ENCODE data around the gene POLDIP2. TPM values are rescaled to one million over a fixed set of nuclear protein-coding genes. Genes with fewer than 3 reads are reported as not detected.

The POLDIP2 gene
- total RNA-seq, 2 experiments from 2014 or later, result 22.1 to 23.9 TPM

DNA sequence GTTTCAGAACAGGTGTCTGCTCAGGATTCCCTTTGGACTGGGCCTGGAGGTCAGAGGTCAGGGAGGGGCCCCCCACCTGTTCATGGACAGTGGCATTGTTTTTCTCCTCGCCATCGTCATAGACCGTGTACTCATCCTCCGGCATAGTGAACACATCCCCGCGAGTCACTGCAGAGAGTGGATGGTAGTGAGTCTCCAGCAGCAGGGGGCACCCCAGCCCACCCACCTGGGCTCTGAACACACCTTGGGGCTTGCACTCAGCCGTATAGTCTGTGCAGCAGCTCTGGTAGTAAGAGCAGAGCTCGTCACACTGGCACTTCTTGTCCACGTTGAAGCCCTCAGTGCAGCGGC lies 12.3 kb upstream of the POLDIP2 start:
- H3K9me3 Mint-ChIP-seq, result no peaks in the 10 kb centered on the region
- peaks cover 26% of the 10 kb centered on the region for H3K4me1 Mint-ChIP-seq (ENCODE audit: low read depth)
- intact Hi-C loops (cut with DNase I, micrococcal nuclease), result no loop called here
- ChIA-PET CTCF (no interaction called here), POLR2A (interaction anchor here (2.0 to 6.1 kb wide), 3 partner anchors 13 to 34 kb away, joined by 6 to 34 read pairs (median 31); partner anchors contain the start of genes IFT20, POLDIP2 and TNFAIP1)
- H3K27me3 Mint-ChIP-seq, result no peaks in the 10 kb centered on the region
- peak overlapping the region; percentile 62 for H3K27ac Mint-ChIP-seq
- ATAC-seq (ENCODE audit: poor library complexity) (no peak), DNase-seq (peak in 2 of 14 experiments; percentile 34 to 48)
- no peaks in the 10 kb centered on the region for H3K9me3 ChIP-seq (ENCODE audit: control insufficient read depth in 1 of 2, insufficient read depth in 1 of 2, low read length in 2 of 2)
- TF ChIP-seq, protein P1, sequence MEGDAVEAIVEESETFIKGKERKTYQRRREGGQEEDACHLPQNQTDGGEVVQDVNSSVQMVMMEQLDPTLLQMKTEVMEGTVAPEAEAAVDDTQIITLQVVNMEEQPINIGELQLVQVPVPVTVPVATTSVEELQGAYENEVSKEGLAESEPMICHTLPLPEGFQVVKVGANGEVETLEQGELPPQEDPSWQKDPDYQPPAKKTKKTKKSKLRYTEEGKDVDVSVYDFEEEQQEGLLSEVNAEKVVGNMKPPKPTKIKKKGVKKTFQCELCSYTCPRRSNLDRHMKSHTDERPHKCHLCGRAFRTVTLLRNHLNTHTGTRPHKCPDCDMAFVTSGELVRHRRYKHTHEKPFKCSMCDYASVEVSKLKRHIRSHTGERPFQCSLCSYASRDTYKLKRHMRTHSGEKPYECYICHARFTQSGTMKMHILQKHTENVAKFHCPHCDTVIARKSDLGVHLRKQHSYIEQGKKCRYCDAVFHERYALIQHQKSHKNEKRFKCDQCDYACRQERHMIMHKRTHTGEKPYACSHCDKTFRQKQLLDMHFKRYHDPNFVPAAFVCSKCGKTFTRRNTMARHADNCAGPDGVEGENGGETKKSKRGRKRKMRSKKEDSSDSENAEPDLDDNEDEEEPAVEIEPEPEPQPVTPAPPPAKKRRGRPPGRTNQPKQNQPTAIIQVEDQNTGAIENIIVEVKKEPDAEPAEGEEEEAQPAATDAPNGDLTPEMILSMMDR (IDR thresholded peaks at IDR 0.05), result no peak
- peak overlapping the region; percentile 98 for H3K4me3 Mint-ChIP-seq
- H3K36me3 Mint-ChIP-seq (ENCODE audit: low read depth), result peaks cover 8% of the 10 kb centered on the region
- H3K36me3 ChIP-seq (ENCODE audit: insufficient read depth, low read length), result peaks cover 4% of the 10 kb centered on the region
- H3K27me3 ChIP-seq (ENCODE audit: control insufficient read depth in 1 of 2, insufficient read depth in 2 of 2, low read length in 2 of 2), result no peaks in the 10 kb centered on the region
- H3K27ac ChIP-seq (ENCODE audit: low read depth in 1 of 2, low read length in 2 of 2), result no peak overlapping the region
- H3K4me3 ChIP-seq (ENCODE audit: low read length), result no peak overlapping the region
- peaks cover 22% of the 10 kb centered on the region for H3K4me1 ChIP-seq (ENCODE audit: insufficient read depth, low read length)

DNA sequence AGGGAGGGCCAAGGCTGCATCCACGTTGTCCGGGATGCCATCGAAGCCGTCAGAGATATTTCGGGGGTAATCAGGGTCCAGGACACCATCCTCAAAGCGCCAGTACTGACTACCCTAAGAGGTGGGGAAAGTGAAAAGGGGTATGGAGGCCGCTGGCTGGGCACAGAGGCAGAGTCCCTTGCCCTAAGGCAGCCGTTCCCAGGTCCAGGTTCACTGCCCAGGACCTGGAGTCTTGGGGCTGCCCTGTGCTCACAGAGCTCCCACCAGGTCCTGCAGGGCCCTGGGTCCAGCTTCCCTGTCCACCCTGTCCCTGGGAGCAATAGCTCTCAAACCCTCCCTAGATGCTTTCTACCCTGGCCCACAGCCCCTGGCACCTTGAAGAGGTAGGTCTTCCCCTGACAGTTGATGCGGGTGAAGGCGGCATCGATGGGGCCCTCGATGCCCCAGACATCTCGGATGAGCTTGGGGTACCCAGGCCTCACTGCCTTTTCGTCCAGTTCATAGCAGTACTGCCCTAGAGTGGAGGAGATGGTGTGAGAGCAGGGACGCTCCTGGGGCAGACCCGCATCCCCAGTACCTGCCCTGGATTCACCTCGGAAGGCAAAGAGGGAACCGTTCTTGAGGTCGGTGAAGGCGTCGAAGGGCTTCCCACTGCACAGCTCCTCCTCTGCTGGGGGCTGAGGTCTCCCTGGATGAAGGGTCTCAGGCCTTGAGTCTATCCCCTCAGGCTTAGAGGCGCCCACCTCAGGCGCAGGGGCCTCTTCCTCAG lies 11.8 kb upstream of the POLDIP2 start:
- ChIA-PET CTCF (interaction anchor here (1.9 kb wide), 1 partner anchor 48 kb away, joined by 7 read pairs; no protein-coding TSS in a partner anchor), POLR2A (interaction anchor here (2.0 to 6.1 kb wide), 3 partner anchors 12 to 33 kb away, joined by 6 to 34 read pairs (median 31); partner anchors contain the start of genes IFT20, POLDIP2 and TNFAIP1)
- Mint-ChIP-seq H3K4me1 (ENCODE audit: low read depth) (peaks cover 26% of the 10 kb centered on the region), H3K9me3 (no peaks in the 10 kb centered on the region), H3K27ac (peak overlapping the region; percentile 39), H3K4me3 (peak overlapping the region; percentile 30), H3K36me3 (ENCODE audit: low read depth) (peaks cover 10% of the 10 kb centered on the region), H3K27me3 (no peaks in the 10 kb centered on the region)
- no peaks in the 10 kb centered on the region for H3K9me3 ChIP-seq (ENCODE audit: control insufficient read depth in 1 of 2, insufficient read depth in 1 of 2, low read length in 2 of 2)
- H3K27ac ChIP-seq (ENCODE audit: low read depth in 1 of 2, low read length in 2 of 2), result no peak overlapping the region
- no peaks in the 10 kb centered on the region for H3K27me3 ChIP-seq (ENCODE audit: control insufficient read depth in 1 of 2, insufficient read depth in 2 of 2, low read length in 2 of 2)
- intact Hi-C loops (cut with DNase I, micrococcal nuclease), result no loop called here
- ATAC-seq (ENCODE audit: poor library complexity) (no peak), DNase-seq (no peak)
- TF ChIP-seq, protein P1 (IDR thresholded peaks at IDR 0.05), result no peak
- H3K4me3 ChIP-seq (ENCODE audit: low read length), result no peak overlapping the region
- H3K4me1 ChIP-seq (ENCODE audit: insufficient read depth, low read length), result peaks cover 22% of the 10 kb centered on the region
- H3K36me3 ChIP-seq (ENCODE audit: insufficient read depth, low read length), result peaks cover 10% of the 10 kb centered on the region

DNA sequence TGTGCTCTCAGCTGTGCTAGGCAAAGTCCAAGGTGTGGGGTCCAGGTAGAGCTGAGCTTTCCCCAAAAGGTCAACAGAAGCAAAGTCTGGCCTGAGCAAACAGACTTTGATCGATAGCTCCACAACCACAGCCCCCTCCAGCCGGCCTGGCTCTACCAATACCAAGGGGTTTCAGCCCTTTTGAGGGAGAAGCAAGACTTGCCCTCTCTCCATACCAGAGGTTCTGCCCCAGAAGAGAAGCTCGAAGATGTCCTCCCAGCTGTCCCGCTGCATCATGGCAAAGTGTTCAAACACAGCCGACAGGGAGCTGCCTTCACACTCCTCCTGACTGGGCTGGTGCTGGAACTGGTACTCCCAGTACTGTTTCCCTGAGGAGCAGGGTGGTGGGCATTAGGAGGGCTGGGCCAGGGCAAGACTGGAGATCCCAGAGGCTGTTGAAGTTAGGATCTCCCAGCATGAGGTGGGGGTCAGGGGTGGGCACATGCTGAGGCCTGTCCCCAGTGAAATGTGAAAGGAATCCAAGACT lies 11.0 kb upstream of the POLDIP2 start:
- intact Hi-C loops (cut with DNase I, micrococcal nuclease), result no loop called here
- no peak overlapping the region for H3K27ac Mint-ChIP-seq
- peaks cover 17% of the 10 kb centered on the region for H3K36me3 ChIP-seq (ENCODE audit: insufficient read depth, low read length)
- CTCF ChIA-PET, result interaction anchor here (1.9 kb wide), 1 partner anchor 48 kb away, joined by 7 read pairs; no protein-coding TSS in a partner anchor
- TF ChIP-seq, protein P1 (IDR thresholded peaks at IDR 0.05), result no peak
- H3K4me1 ChIP-seq (ENCODE audit: insufficient read depth, low read length), result peaks cover 21% of the 10 kb centered on the region
- DNase-seq, result no peak
- POLR2A ChIA-PET, result interaction anchor here (2.0 to 6.1 kb wide), 3 partner anchors 11 to 33 kb away, joined by 6 to 34 read pairs (median 31); partner anchors contain the start of genes IFT20, POLDIP2 and TNFAIP1
- H3K4me3 ChIP-seq (ENCODE audit: low read length), result no peak overlapping the region
- H3K4me3 Mint-ChIP-seq, result peak overlapping the region; percentile 30
- H3K9me3 ChIP-seq (ENCODE audit: control insufficient read depth in 1 of 2, insufficient read depth in 1 of 2, low read length in 2 of 2), result no peaks in the 10 kb centered on the region
- peaks cover 17% of the 10 kb centered on the region for H3K36me3 Mint-ChIP-seq (ENCODE audit: low read depth)
- H3K27me3 ChIP-seq (ENCODE audit: control insufficient read depth in 1 of 2, insufficient read depth in 2 of 2, low read length in 2 of 2), result no peaks in the 10 kb centered on the region
- H3K9me3 Mint-ChIP-seq, result no peaks in the 10 kb centered on the region
- ATAC-seq (ENCODE audit: poor library complexity), result no peak
- H3K4me1 Mint-ChIP-seq (ENCODE audit: low read depth), result peaks cover 22% of the 10 kb centered on the region
- no peak overlapping the region for H3K27ac ChIP-seq (ENCODE audit: low read depth in 1 of 2, low read length in 2 of 2)
- no peaks in the 10 kb centered on the region for H3K27me3 Mint-ChIP-seq

Data from CD4-positive, alpha-beta T cell (primary cell).